CD1c-positive myeloid dendritic cell (primary cell): ENCODE measurements around the gene KLHL11.
"Not testable (repeated sequence)": the region's sequence is repeated elsewhere in the genome, so short reads cannot be mapped to it uniquely, and the experiment has no call there.

Experiments
- DNase-seq: peaks from one replicate; pipeline ENCODE4 v3.0.0-alpha.2; 2016; ENCODE audit errors: extremely low spot score

The KLHL11 gene

GRCh38 chr17:41885733-41886132, 20.5 kb upstream of the KLHL11 start:
- DNase-seq, result no peak

- no peak for DNase-seq
Measured at GRCh38 chr17:41882756-41883155, 17.5 kb upstream of the KLHL11 start.

GRCh38 chr17:41880130-41880529, 14.9 kb upstream of the KLHL11 start:
- no peak for DNase-seq

- not testable (repeated sequence) for DNase-seq
Measured at GRCh38 chr17:41874293-41874670, 9.1 kb upstream of the KLHL11 start.

GRCh38 chr17:41873559-41874292, 8.5 kb upstream of the KLHL11 start:
- no peak for DNase-seq

- DNase-seq, result no peak
Measured at GRCh38 chr17:41871789-41872188, 6.6 kb upstream of the KLHL11 start.

GRCh38 chr17:41870627-41871026, 5.4 kb upstream of the KLHL11 start:
- DNase-seq, result no peak

- DNase-seq, result no peak
Measured at GRCh38 chr17:41870097-41870496, 4.9 kb upstream of the KLHL11 start.

GRCh38 chr17:41869426-41869825, 4.2 kb upstream of the KLHL11 start:
- no peak for DNase-seq

- DNase-seq, result no peak
Measured at GRCh38 chr17:41868568-41868967, 3.3 kb upstream of the KLHL11 start.

- no peak for DNase-seq
Measured at GRCh38 chr17:41865596-41865893, 322 bp upstream of the KLHL11 start.

- no peak for DNase-seq
Measured at GRCh38 chr17:41864498-41864835, 756 bp downstream of the KLHL11 start.

GRCh38 chr17:41863074-41863848, 2.0 kb downstream of the KLHL11 start:
- DNase-seq, result peak; percentile 30

GRCh38 chr17:41860254-41860931, 4.8 kb downstream of the KLHL11 start:
- no peak for DNase-seq

- DNase-seq, result not testable (repeated sequence)
Measured at GRCh38 chr17:41851382-41851781, 13.8 kb downstream of the KLHL11 start.

- no peak for DNase-seq
Measured at GRCh38 chr17:41849251-41849990, 15.8 kb downstream of the KLHL11 start.

GRCh38 chr17:41848788-41849187, 16.4 kb downstream of the KLHL11 start:
- no peak for DNase-seq

- no peak for DNase-seq
Measured at GRCh38 chr17:41844971-41845370, 20.3 kb downstream of the KLHL11 start.

GRCh38 chr17:41840781-41841180, 24.4 kb downstream of the KLHL11 start:
- DNase-seq, result not testable (repeated sequence)

- not testable (repeated sequence) for DNase-seq
Measured at GRCh38 chr17:41839448-41839847, 25.8 kb downstream of the KLHL11 start.

GRCh38 chr17:41837761-41838538, 27.3 kb downstream of the KLHL11 start, which contains the start of gene KLHL10:
Gene KLHL10, plus strand, starts transcription at chr17:41837825. Its CDS starts 108 bp downstream, at chr17:41837933.
- DNase-seq, result no peak
